ENCODE data around the gene BTBD9. TPM values are rescaled to one million over a fixed set of nuclear protein-coding genes. Genes with fewer than 3 reads are reported as not detected.
"Not testable (repeated sequence)": the region's sequence is repeated elsewhere in the genome, so short reads cannot be mapped to it uniquely, and the experiment has no call there.

The BTBD9 gene
- total RNA-seq, 6 experiments from 2014 or later: 4.5 to 7.5 (median 5.7) TPM

- H3K27ac ChIP-seq: no peak overlapping the region
- 91% methylated on average over 3 of the region's 3 CpGs for WGBS (ENCODE audit: insufficient coverage, low coverage, low lambda C conversion rate, missing lambda C conversion rate)
- DNase-seq: no peak
- H3K36me3 ChIP-seq: no peaks in the 10 kb centered on the region
- no peaks in the 10 kb centered on the region for H3K9me3 ChIP-seq
- TF ChIP-seq POLR2A (IDR thresholded peaks at IDR 0.05) (no peak), CTCF (IDR thresholded peaks at IDR 0.05) (no peak)
- H3K4me3 ChIP-seq: no peak overlapping the region
- no peaks in the 10 kb centered on the region for H3K27me3 ChIP-seq
- H3K4me1 ChIP-seq: no peaks in the 10 kb centered on the region
- intact Hi-C loops (cut with DNase I): no loop called here
- no peak for ATAC-seq
These were observed 210.2 kb downstream of the BTBD9 start for GRCh38 chr6:38429546-38429945.

GRCh38 chr6:38427492-38428210 lies 212.1 kb downstream of the BTBD9 start:
- no peaks in the 10 kb centered on the region for H3K4me1 ChIP-seq
- H3K27ac ChIP-seq: no peak overlapping the region
- 78% methylated on average over 2 of the region's 2 CpGs for WGBS (ENCODE audit: insufficient coverage, low coverage, low lambda C conversion rate, missing lambda C conversion rate)
- no peaks in the 10 kb centered on the region for H3K36me3 ChIP-seq
- TF ChIP-seq CTCF (IDR thresholded peaks at IDR 0.05): no peak
- TF ChIP-seq POLR2A (IDR thresholded peaks at IDR 0.05): no peak
- intact Hi-C loops (cut with DNase I): no loop called here
- ATAC-seq (no peak), DNase-seq (no peak)
- H3K4me3 ChIP-seq: no peak overlapping the region
- no peaks in the 10 kb centered on the region for H3K9me3 ChIP-seq
- H3K27me3 ChIP-seq: no peaks in the 10 kb centered on the region

GRCh38 chr6:38425788-38426488 lies 213.8 kb downstream of the BTBD9 start:
- H3K27ac ChIP-seq; H3K9me3 ChIP-seq; H3K27me3 ChIP-seq; H3K36me3 ChIP-seq; intact Hi-C loops (cut with DNase I); DNase-seq; ATAC-seq; H3K4me3 ChIP-seq; H3K4me1 ChIP-seq: not testable (repeated sequence)
- WGBS (ENCODE audit: insufficient coverage, low coverage, low lambda C conversion rate, missing lambda C conversion rate): 87% methylated on average over 5 of the region's 11 CpGs

- Histone ChIP-seq H3K27ac (no peak overlapping the region), H3K4me1 (no peaks in the 10 kb centered on the region), H3K27me3 (no peaks in the 10 kb centered on the region), H3K36me3 (no peaks in the 10 kb centered on the region), H3K9me3 (no peaks in the 10 kb centered on the region), H3K4me3 (no peak overlapping the region)
- no peak for ATAC-seq
- no peak for DNase-seq
- 55% methylated on average over 4 of the region's 4 CpGs for WGBS (ENCODE audit: insufficient coverage, low coverage, low lambda C conversion rate, missing lambda C conversion rate)
- TF ChIP-seq POLR2A (IDR thresholded peaks at IDR 0.05): no peak
- TF ChIP-seq CTCF (IDR thresholded peaks at IDR 0.05): no peak
- intact Hi-C loops (cut with DNase I): no loop called here
These were observed 216.0 kb downstream of the BTBD9 start for GRCh38 chr6:38423746-38424145.

GRCh38 chr6:38420207-38420606 lies 219.5 kb downstream of the BTBD9 start:
- no peaks in the 10 kb centered on the region for H3K36me3 ChIP-seq
- ATAC-seq: no peak
- no peak overlapping the region for H3K4me3 ChIP-seq
- no peak for TF ChIP-seq CTCF (IDR thresholded peaks at IDR 0.05)
- no peak for DNase-seq
- H3K27ac ChIP-seq: no peak overlapping the region
- no peaks in the 10 kb centered on the region for H3K9me3 ChIP-seq
- H3K27me3 ChIP-seq: no peaks in the 10 kb centered on the region
- no peaks in the 10 kb centered on the region for H3K4me1 ChIP-seq
- intact Hi-C loops (cut with DNase I): no loop called here
- WGBS (ENCODE audit: insufficient coverage, low coverage, low lambda C conversion rate, missing lambda C conversion rate): 86% methylated on average over 2 of the region's 2 CpGs
